Fibroblast of skin of abdomen (primary cell): ENCODE results near the gene DEFB123. TPM values are rescaled to one million over a fixed set of nuclear protein-coding genes. Genes with fewer than 3 reads are reported as not detected.
"Not testable (repeated sequence)": the region's sequence is repeated elsewhere in the genome, so short reads cannot be mapped to it uniquely, and the experiment has no call there.

Experiments
- DNase-seq: peaks from one replicate; pipeline ENCODE4 v3.0.0-alpha.2; 2013
- polyA plus RNA-seq, 2 experiments: library from polyadenylated mRNA; unstranded; fragments of 120-200 nt; gene quantifications; one replicate each; pipeline ENCODE4 v1.2.1, GENCODE V29; 2013; ENCODE audit not compliant: insufficient read length in 2 of 2

The DEFB123 gene
- not detected for polyA plus RNA-seq (2013, experiment 1 of 2; ENCODE audit: insufficient read length)
- not detected for polyA plus RNA-seq (2013, experiment 2 of 2; ENCODE audit: insufficient read length)

- DNase-seq: no peak
Measured at GRCh38 chr20:31440012-31440659, at the start of gene DEFB123. DEFB123 (plus strand) TSS chr20:31440632; CDS start chr20:31440699, 67 bp downstream.

DNA sequence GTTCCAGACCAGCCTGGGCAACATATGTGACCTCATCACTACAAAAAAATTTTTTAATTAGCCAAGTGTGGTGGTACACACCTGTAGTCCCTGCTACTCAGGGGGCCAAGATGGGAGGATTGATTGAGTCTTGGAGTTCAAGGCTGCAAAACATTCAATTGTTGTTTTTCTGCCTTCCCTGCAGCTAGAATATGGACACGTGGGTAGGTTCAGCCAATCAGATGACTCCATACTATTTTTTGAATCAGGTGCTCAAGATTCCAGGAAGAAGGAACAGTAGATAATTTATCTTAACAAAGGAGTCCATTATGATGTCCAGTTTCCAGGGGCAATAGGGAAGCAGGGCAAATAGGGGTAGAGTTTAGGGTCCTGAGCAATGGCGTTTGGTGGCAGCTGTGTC lies 47.6 kb upstream of the DEFB123 start:
- DNase-seq: no peak

GRCh38 chr20:31394900-31395299 lies 45.5 kb upstream of the DEFB123 start:
- no peak for DNase-seq

GRCh38 chr20:31403886-31404285 lies 36.5 kb upstream of the DEFB123 start:
- no peak for DNase-seq

- no peak for DNase-seq
Measured at GRCh38 chr20:31406115-31406514, 34.3 kb upstream of the DEFB123 start, which contains the start of gene DEFB121. DEFB121 (minus strand) TSS chr20:31406215; CDS start chr20:31406152, 63 bp downstream.

DNA sequence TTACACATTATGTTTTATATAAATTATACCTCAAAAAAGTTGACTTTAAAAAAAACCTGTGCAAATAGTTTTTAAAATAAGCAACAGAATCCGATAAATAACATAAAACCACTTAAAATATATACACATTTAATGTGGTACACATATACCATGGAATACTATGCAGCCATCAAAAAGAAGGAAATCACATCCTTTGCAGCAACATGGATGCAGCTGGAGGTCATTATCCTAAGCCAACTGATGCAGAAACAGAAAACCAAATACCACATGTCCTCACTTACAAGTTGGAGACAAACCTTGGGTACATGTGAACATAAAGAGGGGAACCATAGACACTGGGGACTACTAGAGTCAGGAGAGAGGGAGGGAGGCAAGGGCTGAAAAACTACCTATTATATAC lies 30.4 kb upstream of the DEFB123 start:
- no peak for DNase-seq

DNA sequence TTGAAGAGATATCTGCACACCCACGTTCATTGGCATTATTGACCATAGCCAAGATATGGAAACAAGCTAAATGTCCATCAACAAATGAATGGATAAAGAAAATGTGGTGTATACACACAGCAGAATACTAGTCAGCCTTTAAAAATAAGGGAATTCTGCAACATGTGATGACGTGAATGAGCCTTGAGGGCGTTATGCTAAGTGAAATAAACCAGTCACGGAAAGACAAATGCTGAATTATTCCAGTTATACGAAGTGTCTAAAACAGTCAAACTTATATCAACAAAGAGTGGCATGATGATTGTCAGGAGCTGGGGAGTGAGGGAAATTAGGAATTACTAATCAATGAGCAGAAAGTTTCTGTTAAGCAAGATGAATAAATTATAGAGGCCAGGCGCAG lies 26.1 kb upstream of the DEFB123 start:
- DNase-seq: no peak

- DNase-seq: no peak
Measured at GRCh38 chr20:31415653-31416052, 24.8 kb upstream of the DEFB123 start.

- DNase-seq: no peak
Measured at GRCh38 chr20:31418307-31418706, 22.1 kb upstream of the DEFB123 start.

DNA sequence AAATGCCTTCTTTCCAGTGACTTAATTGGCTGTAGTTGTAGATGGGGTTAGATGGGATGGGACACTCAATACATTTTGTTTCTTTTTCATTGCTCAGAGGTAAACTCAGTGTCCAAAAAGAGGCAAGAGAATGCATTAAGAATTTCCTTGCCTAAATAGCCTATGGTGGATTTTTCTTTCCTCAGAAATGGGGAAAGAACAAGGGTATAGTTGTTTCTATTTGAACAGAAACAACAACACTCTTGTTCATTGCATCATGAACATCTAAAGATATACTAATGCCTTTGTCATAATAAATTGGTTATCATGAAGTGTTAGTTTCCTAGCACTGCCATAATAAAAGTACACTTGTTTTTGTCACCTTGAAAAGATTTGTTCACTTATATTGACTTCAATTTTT lies 14.6 kb upstream of the DEFB123 start:
- DNase-seq: no peak

DNA sequence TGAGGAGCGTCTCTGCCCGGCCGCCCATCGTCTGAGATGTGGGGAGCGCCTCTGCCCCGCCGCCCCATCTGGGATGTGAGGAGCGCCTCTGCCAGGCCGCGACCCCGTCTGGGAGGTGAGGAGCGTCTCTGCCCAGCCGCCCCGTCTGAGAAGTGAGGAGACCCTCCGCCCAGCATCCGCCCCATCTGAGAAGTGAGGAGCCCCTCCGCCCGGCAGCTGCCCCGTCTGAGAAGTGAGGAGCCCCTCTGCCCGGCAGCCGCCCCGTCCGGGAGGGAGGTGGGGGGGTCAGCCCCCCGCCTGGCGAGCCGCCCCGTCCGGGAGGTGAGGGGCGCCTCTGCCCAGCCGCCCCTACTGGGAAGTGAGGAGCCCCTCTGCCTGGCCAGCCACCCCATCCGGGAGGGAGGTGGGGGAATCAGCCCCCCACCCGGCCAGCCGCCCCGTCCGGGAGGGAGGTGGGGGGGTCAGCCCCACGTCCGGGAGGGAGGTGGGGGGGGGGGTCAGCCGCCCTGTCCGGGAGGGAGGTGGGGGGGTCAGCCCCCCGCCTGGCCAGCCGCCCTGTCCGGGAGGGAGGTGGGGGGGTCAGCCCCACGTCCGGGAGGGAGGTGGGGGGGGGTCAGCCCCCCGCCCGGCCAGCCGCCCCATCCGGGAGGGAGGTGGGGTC lies 13.4 kb upstream of the DEFB123 start:
- DNase-seq: not testable (repeated sequence)

DNA sequence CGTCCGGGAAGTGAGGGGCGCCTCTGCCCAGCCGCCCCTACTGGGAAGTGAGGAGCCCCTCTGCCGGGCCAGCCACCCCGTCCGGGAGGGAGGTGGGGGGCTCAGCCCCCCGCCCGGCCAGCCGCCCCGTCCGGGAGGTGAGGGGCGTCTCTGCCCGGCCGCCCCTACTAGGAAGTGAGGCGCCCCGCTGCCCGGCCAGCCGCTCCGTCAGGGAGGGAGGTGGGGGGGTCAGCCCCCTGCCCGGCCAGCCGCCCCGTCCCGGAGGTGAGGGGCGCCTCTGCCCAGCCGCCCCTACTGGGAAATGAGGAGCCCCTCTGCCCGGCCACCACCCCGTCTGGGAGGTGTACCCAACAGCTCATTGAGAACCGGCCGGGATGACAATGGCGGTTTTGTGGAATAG lies 12.9 kb upstream of the DEFB123 start:
- DNase-seq: not testable (repeated sequence)

DNA sequence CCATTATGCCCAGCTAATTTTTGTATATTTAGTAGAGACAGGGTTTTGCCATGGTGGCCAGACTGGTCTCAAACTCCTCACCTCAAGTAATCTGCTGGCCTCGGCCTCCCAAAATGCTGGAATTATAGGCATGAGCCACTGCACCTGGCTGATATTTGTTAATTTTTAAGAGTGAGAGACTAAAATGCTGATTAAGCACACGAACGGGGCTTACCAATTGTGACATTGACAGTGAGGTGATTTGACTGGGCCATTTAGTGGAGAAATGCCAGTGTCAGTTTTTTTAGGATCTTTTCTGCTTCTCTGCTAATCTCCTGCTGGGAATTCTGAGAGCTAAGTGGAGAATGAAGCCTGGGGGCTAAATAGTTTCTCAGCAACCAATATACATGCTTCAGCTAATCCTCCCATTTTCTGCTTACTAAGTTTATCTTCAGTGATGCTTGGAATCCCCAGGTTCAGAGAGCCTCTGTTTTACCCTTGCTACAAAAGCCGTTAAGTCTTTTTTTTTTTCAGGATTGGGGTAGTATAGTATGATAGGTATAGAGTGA lies 9.8 kb upstream of the DEFB123 start:
- no peak for DNase-seq

DNA sequence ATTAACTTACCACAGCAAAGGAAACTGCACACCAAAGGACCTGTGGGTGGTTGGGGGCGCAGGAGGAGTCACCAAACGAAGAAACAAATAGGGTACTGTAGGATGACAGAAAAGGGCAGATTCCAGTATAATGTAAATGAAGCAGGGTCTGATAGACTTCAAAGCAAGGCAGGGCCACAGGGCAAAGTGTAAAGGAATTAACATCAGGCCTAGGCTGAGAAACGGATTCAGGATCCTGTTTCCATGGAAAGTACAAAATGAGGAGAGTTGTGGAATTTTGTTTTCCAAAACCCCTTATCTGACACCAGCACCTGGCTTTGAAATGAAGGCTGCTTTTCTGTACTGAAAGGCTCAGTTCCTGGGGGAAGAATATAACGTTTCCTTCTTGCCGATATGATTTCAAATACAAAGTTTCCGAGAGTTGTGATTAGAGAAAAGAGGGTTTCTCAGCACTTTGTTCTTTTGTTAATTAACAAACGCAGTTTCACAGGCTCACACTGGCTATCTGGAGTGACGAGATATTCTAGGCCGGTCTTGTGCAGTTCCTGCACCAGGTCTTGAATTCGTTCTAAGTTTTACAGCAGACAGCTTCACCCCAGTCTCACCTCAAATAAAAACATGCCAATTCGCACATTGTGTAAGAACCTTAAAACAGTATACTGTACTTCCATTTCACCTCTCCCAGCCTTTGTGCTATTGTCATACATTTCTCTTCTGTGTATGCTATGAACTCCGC lies 5.8 kb downstream of the DEFB123 start:
- no peak for DNase-seq

GRCh38 chr20:31449511-31450414 lies 9.3 kb downstream of the DEFB123 start:
- no peak for DNase-seq

DNA sequence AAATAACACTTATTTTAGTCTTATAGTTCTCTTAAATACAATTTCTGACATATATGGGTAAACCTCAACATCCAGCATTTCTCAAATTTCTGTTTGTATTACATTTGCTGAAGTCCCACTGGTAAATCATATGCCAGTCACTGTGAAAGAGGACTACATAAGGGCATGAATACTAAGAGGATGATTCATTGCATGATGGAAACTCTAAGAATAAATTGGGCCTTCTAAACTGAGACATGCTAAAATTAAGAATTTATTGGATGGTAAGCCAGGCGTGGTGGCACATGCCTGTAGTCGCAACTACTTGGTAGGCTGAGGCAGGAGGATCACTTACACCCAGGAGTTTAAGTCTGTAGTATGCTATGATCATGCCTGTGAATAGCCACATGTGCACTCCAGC lies 12.1 kb downstream of the DEFB123 start:
- DNase-seq: no peak

GRCh38 chr20:31454361-31454760 lies 13.9 kb downstream of the DEFB123 start:
- no peak for DNase-seq

DNA sequence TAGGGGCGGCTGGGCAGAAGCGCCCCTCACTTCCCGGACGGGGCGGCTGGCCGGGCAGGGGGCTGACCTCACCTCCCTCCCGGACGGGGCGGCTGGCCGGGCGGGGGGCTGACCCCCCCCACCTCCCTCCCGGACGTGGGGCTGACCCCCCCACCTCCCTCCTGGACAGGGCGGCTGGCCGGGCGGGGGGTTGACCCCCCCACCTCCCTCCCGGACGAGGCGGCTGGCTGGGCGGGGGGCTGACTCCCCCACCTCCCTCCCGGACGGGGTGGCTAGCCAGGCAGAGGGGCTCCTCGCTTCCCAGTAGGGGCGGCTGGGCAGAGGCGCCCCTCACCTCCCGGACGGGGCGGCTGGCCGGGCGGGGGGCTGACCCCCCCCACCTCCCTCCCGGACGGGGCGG lies 30.5 kb downstream of the DEFB123 start:
- not testable (repeated sequence) for DNase-seq

DNA sequence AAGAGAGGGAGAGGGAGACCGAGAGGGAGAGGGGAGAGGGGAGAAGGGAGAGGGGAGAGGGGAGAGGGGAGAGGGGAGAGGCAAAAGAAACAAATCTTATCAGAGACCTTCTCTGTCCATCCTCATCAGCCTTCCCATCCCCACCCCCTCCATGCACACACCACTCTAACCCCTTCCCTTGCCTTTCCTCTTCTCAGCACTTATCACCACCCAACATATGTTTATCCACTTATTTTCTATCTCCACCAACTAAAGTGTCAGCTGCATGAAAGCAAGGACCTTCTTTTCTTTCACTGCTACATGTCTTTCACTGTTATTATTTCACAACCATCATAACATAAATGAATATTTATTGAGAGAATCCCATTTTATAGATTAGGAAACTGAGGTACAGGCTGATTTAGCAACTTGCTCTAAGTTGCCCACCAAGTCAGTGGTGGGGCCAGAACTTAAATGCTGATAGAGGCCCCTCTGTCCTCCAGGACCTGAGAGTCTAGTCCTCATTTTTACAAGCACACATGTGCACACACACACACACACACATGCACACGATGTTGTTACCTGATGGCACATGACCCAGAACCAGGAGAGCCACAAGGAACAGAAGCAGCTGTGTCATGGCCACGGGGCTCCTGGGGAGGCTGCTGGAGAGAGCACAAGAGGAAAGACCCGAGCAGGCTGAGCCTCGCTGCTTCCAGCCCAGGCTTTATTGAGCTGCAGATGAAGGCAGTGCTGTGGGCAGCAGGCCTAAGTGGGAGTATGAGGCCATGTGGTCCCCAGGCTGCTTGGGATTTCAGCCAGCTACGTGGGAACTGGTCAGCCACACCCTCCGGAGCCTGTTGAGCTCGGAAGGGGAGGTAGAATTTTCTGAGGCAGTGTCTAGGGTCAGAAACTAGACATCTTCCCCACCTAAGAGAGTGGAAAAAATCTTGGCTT lies 32.2 kb downstream of the DEFB123 start:
- DNase-seq: no peak

GRCh38 chr20:31473331-31474096 lies 33.1 kb downstream of the DEFB123 start:
- no peak for DNase-seq
